H1 (cell line): Measurements from ENCODE around the gene NELFA. TPM values are rescaled to one million over a fixed set of nuclear protein-coding genes. Genes with fewer than 3 reads are reported as not detected.

Experiments used
- CTCF ChIA-PET: fragments of 300-600 bp; sonication (Branson Sonifier 250); formaldehyde crosslinking; loops from one replicate; lab custom pipeline; 2021; ENCODE audit not compliant: partially characterized antibody; lab: Charles Lee
- POLR2A ChIA-PET: fragments of 300-600 bp; sonication (Branson Sonifier 250); formaldehyde crosslinking; loops from one replicate; lab custom pipeline; 2021; ENCODE audit warnings: inconsistent platforms; ENCODE audit not compliant: partially characterized antibody; lab: Charles Lee
- DNase-seq, 2 experiments: peaks; one replicate each; pipeline versions ENCODE4 v3.0.0 to v3.0.0-alpha.2; 2010 to 2022; ENCODE audit warnings: low spot score in 2 of 2, low read depth in 1 of 2, mixed read lengths in 1 of 2
- FAIRE-seq: peaks from 2 replicates; lab custom pipeline; 2011; peaks lifted over from hg19 to GRCh38; lab: Jason Lieb, UNC
- H2AFZ ChIP-seq: 2 replicates; pipeline ENCODE4 v1.8.1; 2012; ENCODE audit warnings: low read length, inconsistent platforms
- H2AK5ac ChIP-seq: 2 replicates; pipeline ENCODE4 v1.6.1; 2013; ENCODE audit warnings: low read depth, low read length
- H2BK120ac ChIP-seq: replicated peaks from 2 replicates; pipeline ENCODE3; 2013; ENCODE audit warnings: low read depth, low read length, inconsistent platforms
- H2BK12ac ChIP-seq: 2 replicates; pipeline ENCODE4 v1.6.1; 2013; ENCODE audit warnings: low read depth, low read length
- H2BK15ac ChIP-seq: 2 replicates; pipeline ENCODE4 v1.6.1; 2013; ENCODE audit warnings: low read length
- H2BK20ac ChIP-seq: 2 replicates; pipeline ENCODE4 v1.6.1; 2013; ENCODE audit warnings: low read length
- H2BK5ac ChIP-seq: 2 replicates; pipeline ENCODE4 v1.6.1; 2013; ENCODE audit warnings: low read depth, low read length
- H3K14ac ChIP-seq: 2 replicates; pipeline ENCODE4 v1.6.1; 2013; ENCODE audit warnings: inconsistent platforms; ENCODE audit not compliant: insufficient read length
- H3K18ac ChIP-seq: 2 replicates; pipeline ENCODE4 v1.6.1; 2013; ENCODE audit warnings: low read length; ENCODE audit errors: extremely low read depth
- H3K23ac ChIP-seq: 2 replicates; pipeline ENCODE4 v1.6.1; 2013; ENCODE audit warnings: inconsistent platforms; ENCODE audit not compliant: insufficient read length
- H3K23me2 ChIP-seq: 2 replicates; pipeline ENCODE4 v1.6.1; 2013; ENCODE audit warnings: low read depth, low read length
- H3K27ac ChIP-seq: 2 replicates; pipeline ENCODE4 v1.6.1; 2011; ENCODE audit warnings: low read depth, low read length, inconsistent platforms
- H3K27me3 ChIP-seq, 4 experiments: replicated peaks in 1 of 4; 1 replicate in 1 of 4; 2 replicates in 3 of 4; pipeline versions ENCODE4 v1.6.1 to v1.8.1; 2011 to 2013; ENCODE audit warnings: low read length in 3 of 4, mild to moderate bottlenecking in 3 of 4, inconsistent platforms in 2 of 4, mixed read lengths in 2 of 4, moderate library complexity in 1 of 4; ENCODE audit not compliant: control insufficient read depth in 3 of 4, insufficient read depth in 3 of 4; ENCODE audit errors: extremely low read depth in 1 of 4
- H3K36me3 ChIP-seq, 4 experiments: 2 replicates each; pipeline versions ENCODE4 v1.6.1 to v1.8.1; 2011 to 2013; ENCODE audit warnings: mild to moderate bottlenecking in 4 of 4, low read length in 3 of 4, moderate library complexity in 2 of 4, control low read depth in 1 of 4, inconsistent platforms in 1 of 4; ENCODE audit not compliant: insufficient read depth in 4 of 4, control insufficient read depth in 2 of 4
- H3K4ac ChIP-seq: replicated peaks from 2 replicates; pipeline ENCODE3; 2013; ENCODE audit warnings: low read length, low read depth, mixed read lengths, inconsistent platforms; ENCODE audit not compliant: insufficient read length
- H3K4me1 ChIP-seq, 4 experiments: replicated peaks in 1 of 4; 1 replicate in 1 of 4; 2 replicates in 3 of 4; pipeline versions ENCODE4 v1.6.1 to v1.8.1; 2011 to 2013; ENCODE audit warnings: low read length in 3 of 4, inconsistent platforms in 2 of 4, mixed read lengths in 1 of 4; ENCODE audit not compliant: insufficient read depth in 4 of 4, control insufficient read depth in 3 of 4
- H3K4me2 ChIP-seq, 2 experiments: 2 replicates each; pipeline versions ENCODE4 v1.6.1 to v1.8.1; 2011 to 2013; ENCODE audit warnings: low read depth in 2 of 2, low read length in 2 of 2, control low read depth in 1 of 2, inconsistent platforms in 1 of 2, mild to moderate bottlenecking in 1 of 2; ENCODE audit not compliant: insufficient read depth in 1 of 2
- H3K4me3 ChIP-seq, 4 experiments: fragments of 200-600, 300-600 bp in 1 of 4; sonication (generic), shearing (Covaris generic), sonication (Bioruptor Twin) in 1 of 4; 2 replicates each; pipeline versions ENCODE4 v1.5.1 to v1.8.1; 2011 to 2016; ENCODE audit warnings: low read length in 4 of 4, low read depth in 3 of 4, control low read depth in 2 of 4, inconsistent platforms in 2 of 4, mild to moderate bottlenecking in 2 of 4, mixed read lengths in 1 of 4, moderate library complexity in 1 of 4; ENCODE audit not compliant: insufficient read depth in 2 of 4; ENCODE audit errors: extremely low read depth in 1 of 4
- H3K56ac ChIP-seq: replicated peaks from 2 replicates; pipeline ENCODE3; 2013; ENCODE audit warnings: low read depth, mild to moderate bottlenecking, mixed read lengths, low read length, inconsistent platforms; ENCODE audit not compliant: insufficient read length
- H3K79me1 ChIP-seq: 2 replicates; pipeline ENCODE4 v1.6.1; 2013; ENCODE audit warnings: low read depth, low read length, control low read depth
- H3K79me2 ChIP-seq, 2 experiments: 2 replicates each; pipeline versions ENCODE4 v1.6.1 to v1.8.1; 2012 to 2013; ENCODE audit warnings: low read length in 2 of 2, mild to moderate bottlenecking in 2 of 2, inconsistent platforms in 1 of 2; ENCODE audit not compliant: insufficient read depth in 2 of 2, control insufficient read depth in 1 of 2
- H3K9ac ChIP-seq, 4 experiments: replicated peaks in 1 of 4; 1 replicate in 1 of 4; 2 replicates in 3 of 4; pipeline versions ENCODE4 v1.6.1 to v1.8.1; 2011 to 2013; ENCODE audit warnings: low read depth in 3 of 4, low read length in 3 of 4, control low read depth in 2 of 4, mild to moderate bottlenecking in 2 of 4, moderate library complexity in 2 of 4, inconsistent platforms in 1 of 4; ENCODE audit errors: extremely low read depth in 1 of 4
- H3K9me3 ChIP-seq, 2 experiments: 2 replicates each; pipeline versions ENCODE4 v1.6.1 to v1.8.1; 2012 to 2013; ENCODE audit warnings: mild to moderate bottlenecking in 2 of 2, moderate library complexity in 2 of 2, control low read depth in 1 of 2, inconsistent platforms in 1 of 2, low read depth in 1 of 2, low read length in 1 of 2, mixed read lengths in 1 of 2; ENCODE audit not compliant: insufficient read depth in 2 of 2
- H4K20me1 ChIP-seq, 2 experiments: replicated peaks in 1 of 2; 2 replicates each; pipeline versions ENCODE3 to v1.8.1; 2011 to 2013; ENCODE audit warnings: inconsistent platforms in 2 of 2, low read length in 2 of 2, mild to moderate bottlenecking in 1 of 2; ENCODE audit not compliant: insufficient read depth in 2 of 2, control insufficient read depth in 1 of 2
- H4K5ac ChIP-seq: 2 replicates; pipeline ENCODE4 v1.6.1; 2013; ENCODE audit warnings: low read length, low read depth, mixed read lengths, inconsistent platforms; ENCODE audit not compliant: insufficient read length
- H4K8ac ChIP-seq: 2 replicates; pipeline ENCODE4 v1.8.0; 2013; ENCODE audit warnings: mild to moderate bottlenecking, moderate library complexity, low read length, inconsistent platforms; ENCODE audit not compliant: insufficient read depth; ENCODE audit errors: extremely low read depth
- H4K91ac ChIP-seq: replicated peaks from 2 replicates; pipeline ENCODE3; 2013; ENCODE audit warnings: low read length, mixed read lengths, inconsistent platforms; ENCODE audit not compliant: insufficient read length
- ASH2L ChIP-seq: fragments of 200-600, 300-600 bp; sonication (generic); IDR thresholded peaks from one replicate; pipeline ENCODE4 v1.7.1; 2017; ENCODE audit warnings: low read length
- BACH1 ChIP-seq: IDR thresholded peaks from 2 replicates; pipeline ENCODE4 v1.6.1; 2012; ENCODE audit warnings: low read length, improper control_type of control experiment
- CTBP2 ChIP-seq: IDR thresholded peaks from 2 replicates; pipeline ENCODE4 v1.7.0; 2011; ENCODE audit warnings: borderline replicate concordance, mild to moderate bottlenecking, moderate library complexity, mixed read lengths, low read length; ENCODE audit not compliant: insufficient read depth, insufficient read length
- E2F6 ChIP-seq: IDR thresholded peaks from 2 replicates; pipeline ENCODE4 v1.6.1; 2012; ENCODE audit warnings: inconsistent platforms
- HDAC6 ChIP-seq: IDR thresholded peaks from one replicate; pipeline ENCODE4 v1.7.1; 2012; ENCODE audit warnings: low read depth, mild to moderate bottlenecking, inconsistent platforms, low read length, moderate library complexity
- KDM4A ChIP-seq: IDR thresholded peaks from one replicate; pipeline ENCODE4 v1.7.1; 2012; ENCODE audit warnings: low read depth, mild to moderate bottlenecking, moderate library complexity, low read length, inconsistent platforms; ENCODE audit not compliant: severe bottlenecking
- PHF8 ChIP-seq: fragments of 200-600 bp; sonication (generic); conservative IDR thresholded peaks from 2 replicates; pipeline ENCODE4 v1.7.1; 2012; ENCODE audit warnings: low read depth, mild to moderate bottlenecking, inconsistent platforms, low read length, moderate library complexity
- POLR2A ChIP-seq, 2 experiments: IDR thresholded peaks; 1 replicate in 1 of 2; 2 replicates in 1 of 2; pipeline ENCODE4 v1.6.1; 2011; ENCODE audit warnings: low read depth in 2 of 2, low read length in 2 of 2, mild to moderate bottlenecking in 2 of 2; ENCODE audit errors: control extremely low read depth in 1 of 2
- RBBP5 ChIP-seq: IDR thresholded peaks from 2 replicates; pipeline ENCODE4 v1.7.1; 2012; ENCODE audit warnings: low read depth, mild to moderate bottlenecking, inconsistent platforms, low read length, moderate library complexity, borderline replicate concordance
- SAP30 ChIP-seq: fragments of 300-600 bp; sonication (generic); IDR thresholded peaks from 2 replicates; pipeline ENCODE4 v1.7.1; 2012; ENCODE audit warnings: low read length, moderate library complexity, mild to moderate bottlenecking, inconsistent platforms; ENCODE audit not compliant: insufficient read depth, insufficient replicate concordance
- SRF ChIP-seq: IDR thresholded peaks from 2 replicates; pipeline ENCODE4 v1.6.1; 2011; ENCODE audit warnings: mild to moderate bottlenecking, low read depth, low read length, moderate library complexity
- TAF7 ChIP-seq: optimal IDR thresholded peaks from 2 replicates; pipeline ENCODE3; 2011; ENCODE audit warnings: low read depth, mild to moderate bottlenecking, inconsistent platforms, low read length, moderate library complexity, borderline replicate concordance
- TBP ChIP-seq: IDR thresholded peaks from 2 replicates; pipeline ENCODE4 v1.6.1; 2011; ENCODE audit warnings: low read depth, low read length, improper control_type of control experiment
- WGBS, 2 experiments: shearing (Covaris generic) in 1 of 2; methylation state at CpG; one replicate each; pipeline versions ENCODE4 v1.1.6 to v1.1.7; 2013 to 2015; ENCODE audit warnings: low lambda C conversion rate in 2 of 2, mixed read lengths in 2 of 2, inconsistent platforms in 1 of 2, low coverage in 1 of 2, missing lambda C conversion rate in 1 of 2; ENCODE audit not compliant: insufficient replicate concordance in 2 of 2, insufficient coverage in 1 of 2, insufficient read length in 1 of 2; ENCODE audit errors: extremely low coverage in 1 of 2, missing lambda C conversion rate in 1 of 2; 5-methylcytosine and 5-hydroxymethylcytosine counted together
- polyA plus RNA-seq, 7 experiments: library from polyadenylated mRNA; depleted of rRNA in 3 of 7; stranded (reverse) in 5 of 7; unstranded in 2 of 7; fragments of >200 nt in 5 of 7; fragments of 200-250 nt in 2 of 7; gene quantifications; 1 replicate in 5 of 7; 2 replicates in 1 of 7; 4 replicates in 1 of 7; pipeline versions ENCODE4 v1.2.1 to v1.2.3, GENCODE V29; 2011 to 2013; ENCODE audit warnings: missing spikeins in 2 of 7, mixed read lengths in 2 of 7
- total RNA-seq: library from RNA; stranded (reverse); fragmentation: NEBNext Ultra II Directional; extraction: Animal tissue kit (Norgen Biotek cat#: 25700); gene quantifications from 2 replicates; pipeline ENCODE4 v1.2.1, GENCODE V29; 2021

Gene NELFA
- total and polyA plus RNA-seq, 2 of the 8 experiments (the other 6 are each of a cell fraction or from before 2014, with no cell fraction given), result 41.8 to 57.5 TPM

GRCh38 chr4:2049811-2050210 is 41.0 kb upstream of the NELFA start:
- H3K4ac ChIP-seq, result no peak overlapping the region
- no peak overlapping the region for H3K56ac ChIP-seq
- H3K27me3 ChIP-seq, result peaks cover 0 to 10% (median 5%) of the 10 kb centered on the region in 4 experiments; a peak in 4 of 7 replicates
- DNase-seq (peak in 1 of 2 experiments; percentile 16), FAIRE-seq (no peak)
- no peaks in the 10 kb centered on the region; the same call in 1 of the 2 replicates for H3K23me2 ChIP-seq
- 91% methylated on average over 7 of the region's 7 CpGs; no CpG with 5 or more reads in 1 of the 2 experiments for WGBS, 2 experiments
- no peak overlapping the region for H4K5ac ChIP-seq
- H3K27ac ChIP-seq, result no peak overlapping the region
- POLR2A ChIA-PET, result no interaction called here
- H2BK12ac ChIP-seq, result no peak overlapping the region
- H4K20me1 ChIP-seq, result peaks cover 0 to 4% of the 10 kb centered on the region in 2 experiments
- no peak overlapping the region for H2BK20ac ChIP-seq
- H3K79me1 ChIP-seq, result no peaks in the 10 kb centered on the region
- peaks cover 0 to 4% of the 10 kb centered on the region in 2 experiments; a peak in 1 of 4 replicates for H3K9me3 ChIP-seq
- no peak overlapping the region for H2AK5ac ChIP-seq
- no peaks in the 10 kb centered on the region for H3K79me2 ChIP-seq
- no peak overlapping the region for H3K14ac ChIP-seq
- H4K8ac ChIP-seq, result no peak overlapping the region
- no peak overlapping the region for H2AFZ ChIP-seq
- no peak overlapping the region for H3K4me3 ChIP-seq
- H3K36me3 ChIP-seq, result no peaks in the 10 kb centered on the region
- H2BK15ac ChIP-seq, result no peak overlapping the region
- CTCF ChIA-PET, result interaction anchor here (0.6 to 0.9 kb wide), 2 partner anchors 36 to 409 kb away, joined by 3 read pairs; no protein-coding TSS in a partner anchor
- H2BK120ac ChIP-seq, result no peak overlapping the region
- no peak overlapping the region for H2BK5ac ChIP-seq
- no peak overlapping the region for H3K18ac ChIP-seq
- no peak overlapping the region for H4K91ac ChIP-seq
- H3K4me1 ChIP-seq, result peaks cover 0 to 5% (median 4%) of the 10 kb centered on the region in 4 experiments; a peak in 5 of 7 replicates
- H3K9ac ChIP-seq, result no peak overlapping the region
- H3K23ac ChIP-seq, result no peak overlapping the region
- no peak overlapping the region for H3K4me2 ChIP-seq
- TF ChIP-seq PHF8 (no peak), E2F6 (no peak), HDAC6 (no peak), SRF (no peak), BACH1 (no peak), POLR2A (IDR thresholded peaks at IDR 0.05; ENCODE audit: control extremely low read depth in 1 of 2, low read depth in 2 of 2, low read length in 2 of 2) (no peak), ASH2L (no peak), TAF7 (no peak), TBP (no peak), KDM4A (no peak), CTBP2 (no peak), SAP30 (no peak), RBBP5 (no peak)
